Measurements from ENCODE around the gene SOX8. TPM values are rescaled to one million over a fixed set of nuclear protein-coding genes. Genes with fewer than 3 reads are reported as not detected.

SOX8 gene
- total RNA-seq, 4 donors from 2014 or later: 3.0 to 27.7 (median 11.4) TPM

- no peak for TF ChIP-seq POLR2A (IDR thresholded peaks at IDR 0.05)
- TF ChIP-seq, protein P1, sequence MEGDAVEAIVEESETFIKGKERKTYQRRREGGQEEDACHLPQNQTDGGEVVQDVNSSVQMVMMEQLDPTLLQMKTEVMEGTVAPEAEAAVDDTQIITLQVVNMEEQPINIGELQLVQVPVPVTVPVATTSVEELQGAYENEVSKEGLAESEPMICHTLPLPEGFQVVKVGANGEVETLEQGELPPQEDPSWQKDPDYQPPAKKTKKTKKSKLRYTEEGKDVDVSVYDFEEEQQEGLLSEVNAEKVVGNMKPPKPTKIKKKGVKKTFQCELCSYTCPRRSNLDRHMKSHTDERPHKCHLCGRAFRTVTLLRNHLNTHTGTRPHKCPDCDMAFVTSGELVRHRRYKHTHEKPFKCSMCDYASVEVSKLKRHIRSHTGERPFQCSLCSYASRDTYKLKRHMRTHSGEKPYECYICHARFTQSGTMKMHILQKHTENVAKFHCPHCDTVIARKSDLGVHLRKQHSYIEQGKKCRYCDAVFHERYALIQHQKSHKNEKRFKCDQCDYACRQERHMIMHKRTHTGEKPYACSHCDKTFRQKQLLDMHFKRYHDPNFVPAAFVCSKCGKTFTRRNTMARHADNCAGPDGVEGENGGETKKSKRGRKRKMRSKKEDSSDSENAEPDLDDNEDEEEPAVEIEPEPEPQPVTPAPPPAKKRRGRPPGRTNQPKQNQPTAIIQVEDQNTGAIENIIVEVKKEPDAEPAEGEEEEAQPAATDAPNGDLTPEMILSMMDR (IDR thresholded peaks at IDR 0.05): no peak
- 90 to 93% methylated on average over 8 to 16 of the region's 17 CpGs for WGBS, 2 donors
- DNase-seq (ENCODE audit: low spot score in 2 of 2): no peak
- no peak overlapping the region for H3K4me3 ChIP-seq (ENCODE audit: low read depth, poor library complexity, severe bottlenecking)
- intact Hi-C loops (cut with DNase I; ENCODE audit: low total_unique reads): no loop called here
These were observed 50.1 kb downstream of the SOX8 start for GRCh38 chr16:1031666-1032065.

DNA sequence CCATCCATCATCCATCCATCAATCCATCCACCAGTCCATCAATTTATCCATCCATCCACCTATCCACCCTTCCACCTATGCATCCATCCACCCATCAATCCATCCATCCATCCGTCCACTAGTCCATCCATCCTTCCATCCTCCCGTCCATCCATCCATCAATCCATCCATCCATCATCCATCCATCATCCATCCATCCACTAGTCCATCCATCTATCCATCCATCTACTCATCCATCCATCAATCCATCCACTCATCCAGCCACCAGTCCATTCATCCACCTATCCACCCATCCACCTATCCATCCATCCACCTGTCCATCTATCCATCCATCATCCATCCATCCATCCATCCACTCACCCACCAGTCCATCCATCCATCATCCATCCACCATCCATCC is 51.0 kb downstream of the SOX8 start:
- no peak for TF ChIP-seq POLR2A (IDR thresholded peaks at IDR 0.05)
- TF ChIP-seq, protein P1 (IDR thresholded peaks at IDR 0.05): no peak
- intact Hi-C loops (cut with DNase I; ENCODE audit: low total_unique reads): no loop called here
- 92 to 94% methylated on average over 2 of the region's 2 CpGs for WGBS, 2 donors
- H3K4me3 ChIP-seq (ENCODE audit: low read depth, poor library complexity, severe bottlenecking): no peak overlapping the region
- no peak for DNase-seq (ENCODE audit: low spot score in 2 of 2)

DNA sequence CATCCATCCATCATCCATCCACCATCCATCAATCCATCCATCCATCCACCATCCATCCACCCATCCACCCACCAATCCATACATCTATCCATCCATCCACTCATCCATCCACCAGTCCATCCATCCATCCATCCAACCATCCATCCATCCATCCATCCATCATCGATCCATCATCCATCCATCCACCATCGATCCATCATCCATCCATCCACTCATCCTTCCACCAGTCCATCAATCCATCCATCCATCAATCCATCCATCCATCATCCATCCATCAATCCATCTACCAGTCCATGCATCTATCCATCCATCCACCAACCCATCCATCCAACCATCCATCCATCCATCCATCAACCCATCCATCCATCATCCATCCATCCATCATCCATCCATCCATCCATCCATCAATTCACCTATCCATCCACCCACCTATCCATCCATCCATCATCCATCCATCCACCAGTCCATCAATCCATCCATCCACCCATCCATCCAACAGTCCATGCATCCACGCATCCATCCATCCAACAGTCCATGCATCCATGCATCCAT is 51.6 kb downstream of the SOX8 start:
- no peak for DNase-seq (ENCODE audit: low spot score in 2 of 2)
- intact Hi-C loops (cut with DNase I; ENCODE audit: low total_unique reads): no loop called here
- TF ChIP-seq, protein P1 (IDR thresholded peaks at IDR 0.05): no peak
- no peak for TF ChIP-seq POLR2A (IDR thresholded peaks at IDR 0.05)
- WGBS, 2 donors: 96 to 99% methylated on average over 3 of the region's 3 CpGs
- H3K4me3 ChIP-seq (ENCODE audit: low read depth, poor library complexity, severe bottlenecking): no peak overlapping the region

DNA sequence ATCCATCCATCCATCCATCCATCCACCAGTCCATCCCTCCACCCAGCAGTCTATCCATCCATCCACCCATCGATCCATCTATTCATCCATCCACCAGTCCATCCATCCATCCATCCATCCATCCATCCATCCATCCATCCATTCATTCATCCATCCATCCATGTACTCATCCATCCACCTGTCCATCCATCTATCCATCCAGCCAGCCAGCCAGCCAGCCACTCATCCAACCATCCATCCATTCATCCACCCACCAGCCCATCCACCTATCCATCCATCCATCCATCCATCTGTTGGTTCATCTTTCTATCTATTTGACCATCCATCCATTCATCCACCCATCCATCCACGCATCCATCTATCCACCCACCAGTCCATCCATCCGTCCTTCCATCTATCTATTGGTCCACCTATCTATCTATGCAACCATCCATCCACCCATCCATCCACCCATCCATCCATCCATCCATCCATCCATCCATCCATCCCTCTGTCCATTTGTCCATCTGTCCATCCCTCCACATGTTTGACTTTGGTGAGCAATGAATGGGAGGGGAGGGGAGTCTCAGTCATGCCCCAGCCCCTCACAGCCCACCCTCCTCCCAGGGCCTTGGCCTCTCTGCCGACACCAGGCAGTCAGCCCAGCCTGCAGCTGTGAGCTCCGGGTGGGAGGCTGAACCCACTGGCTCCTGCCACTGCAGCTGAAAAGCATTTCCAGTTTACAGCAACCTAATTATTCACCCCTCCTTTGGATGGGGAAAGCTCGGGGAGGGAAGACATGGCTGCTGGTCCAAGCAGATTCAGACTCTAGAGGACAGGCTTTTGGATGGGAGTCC is 52.9 kb downstream of the SOX8 start:
- no peak overlapping the region for H3K4me3 ChIP-seq (ENCODE audit: low read depth, poor library complexity, severe bottlenecking)
- intact Hi-C loops (cut with DNase I; ENCODE audit: low total_unique reads): no loop called here
- no peak for DNase-seq (ENCODE audit: low spot score in 2 of 2)
- 57 to 60% methylated on average over 6 of the region's 6 CpGs for WGBS, 2 donors
- no peak for TF ChIP-seq POLR2A (IDR thresholded peaks at IDR 0.05)

DNA sequence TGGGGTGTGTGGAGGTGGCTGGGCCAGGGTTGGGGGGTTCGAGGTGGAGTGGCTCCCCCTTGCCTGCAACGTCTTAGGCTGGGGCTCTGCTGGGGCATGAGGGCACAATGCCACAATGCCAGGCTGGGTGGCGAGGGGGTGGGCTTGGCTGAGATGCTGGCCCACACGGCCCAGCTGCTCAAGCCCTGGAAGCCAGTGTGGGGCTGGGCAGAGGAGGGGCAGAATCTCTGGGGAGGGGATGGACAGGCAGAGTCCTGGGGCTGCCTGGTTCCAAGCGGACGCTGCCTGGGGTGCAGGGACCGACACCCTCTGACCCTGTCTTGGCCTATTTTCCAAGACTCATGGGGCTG is 53.5 kb downstream of the SOX8 start:
- intact Hi-C loops (cut with DNase I; ENCODE audit: low total_unique reads): no loop called here
- WGBS, 2 donors: 67 to 81% methylated on average over 4 to 7 of the region's 7 CpGs
- H3K4me3 ChIP-seq (ENCODE audit: low read depth, poor library complexity, severe bottlenecking): no peak overlapping the region
- TF ChIP-seq, protein P1 (IDR thresholded peaks at IDR 0.05): no peak
- no peak for TF ChIP-seq POLR2A (IDR thresholded peaks at IDR 0.05)
- DNase-seq (ENCODE audit: low spot score in 2 of 2): no peak

DNA sequence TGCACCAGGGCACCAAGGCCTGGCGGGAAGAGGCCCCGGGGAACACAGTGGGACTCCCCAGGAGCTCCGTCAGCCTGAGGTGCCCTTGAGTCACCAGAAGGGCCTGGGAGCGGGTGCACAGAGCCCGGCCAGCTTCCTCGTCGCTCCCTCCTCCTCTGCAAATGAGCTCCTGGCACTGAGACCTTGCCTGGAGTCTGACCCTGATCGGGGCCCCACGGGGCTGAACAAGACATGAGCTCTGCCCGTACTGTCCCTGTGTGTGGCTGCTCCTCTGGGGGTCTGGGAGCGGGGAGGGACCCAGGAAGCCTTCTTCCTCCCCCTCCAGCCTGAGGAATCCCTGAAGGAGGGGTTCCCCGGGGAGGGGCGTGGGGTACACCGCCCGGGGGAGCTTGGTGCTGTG is 54.6 kb downstream of the SOX8 start:
- intact Hi-C loops (cut with DNase I; ENCODE audit: low total_unique reads): no loop called here
- H3K4me3 ChIP-seq (ENCODE audit: low read depth, poor library complexity, severe bottlenecking): no peak overlapping the region
- DNase-seq (ENCODE audit: low spot score in 2 of 2): no peak
- WGBS, 2 donors: 25 to 37% methylated on average over 4 to 15 of the region's 15 CpGs
- TF ChIP-seq, protein P1 (IDR thresholded peaks at IDR 0.05): no peak
- no peak for TF ChIP-seq POLR2A (IDR thresholded peaks at IDR 0.05)

Other genes starting within 250 kb of the SOX8 start
- 10 to 100 TPM; 34.7 to 75.8 (median 42.2) TPM for gene CIAO3, start 240.8 kb upstream of the SOX8 start, total RNA-seq
- gene MSLN, start 221.0 kb upstream of the SOX8 start, total RNA-seq: 1 to 10 TPM in 3 of 4 donors, not detected in 1; 1.1 to 4.3 (median 4.0) TPM
- 10 to 100 TPM; 20.2 to 27.9 (median 25.5) TPM for gene RPUSD1, start 193.4 kb upstream of the SOX8 start, total RNA-seq
- gene CHTF18, start 193.2 kb upstream of the SOX8 start, total RNA-seq: 10 to 100 TPM in 3 of 4 donors, 1 to 10 TPM in 1; 4.6 to 23.4 (median 12.2) TPM
- not detected for gene GNG13, start 181.0 kb upstream of the SOX8 start, total RNA-seq
- gene LMF1, start 10.8 kb upstream of the SOX8 start, total RNA-seq: 10 to 100 TPM; 31.3 to 68.3 (median 50.3) TPM
- gene SSTR5, start 91.0 kb downstream of the SOX8 start, total RNA-seq: under 1 TPM in 1 of 4 donors, not detected in 3; 0.36 TPM
- not detected for gene C1QTNF8, start 114.5 kb downstream of the SOX8 start, total RNA-seq
- 100 to 1,000 TPM in 2 of 4 donors, 10 to 100 TPM in 2; 29.3 to 151 (median 72.1) TPM for gene CACNA1H, start 171.3 kb downstream of the SOX8 start, total RNA-seq
- 1 to 10 TPM in 2 of 4 donors, under 1 TPM in 1, not detected in 1; 0.32 to 1.5 (median 1.1) TPM for gene TPSG1, start 243.5 kb downstream of the SOX8 start, total RNA-seq
- 100 to 1,000 TPM in 1 of 4 donors, 10 to 100 TPM in 3; 10.5 to 158 (median 40.1) TPM for gene TPSB2, start 248.4 kb downstream of the SOX8 start, total RNA-seq

Data from lower leg skin (tissue), 4 donors.